ENCODE data around the gene SYTL3.
"Not testable (repeated sequence)": the region's sequence is repeated elsewhere in the genome, so short reads cannot be mapped to it uniquely, and the experiment has no call there.

DNA sequence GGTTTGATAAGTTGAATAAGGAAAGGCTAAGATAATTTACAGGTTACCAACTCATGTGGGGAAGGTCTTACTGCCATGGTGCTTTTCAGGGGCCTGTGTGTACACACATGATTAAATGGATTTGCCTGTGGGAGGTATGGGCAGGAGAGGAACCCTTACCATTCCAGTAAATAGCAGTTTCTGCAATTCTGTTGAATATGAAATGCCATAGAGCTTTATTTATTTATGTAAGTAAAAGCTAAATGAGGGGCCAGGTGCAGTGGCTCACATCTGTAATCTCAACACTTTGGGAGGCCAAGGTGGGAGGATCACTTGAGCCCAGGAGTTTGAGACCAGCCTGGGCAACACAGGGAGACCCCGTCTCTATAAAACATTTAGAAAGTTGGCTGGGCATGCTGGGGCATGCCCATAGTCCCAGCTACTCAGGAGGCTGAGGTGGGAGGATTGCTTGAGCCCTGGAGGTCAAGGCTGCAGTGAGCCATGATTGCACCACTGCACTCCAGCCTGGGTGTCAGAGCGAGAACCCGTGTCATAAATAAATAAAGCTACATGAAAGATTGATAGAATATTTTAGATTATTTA lies 17.2 kb upstream of the SYTL3 start:
- TF ChIP-seq, protein P1, sequence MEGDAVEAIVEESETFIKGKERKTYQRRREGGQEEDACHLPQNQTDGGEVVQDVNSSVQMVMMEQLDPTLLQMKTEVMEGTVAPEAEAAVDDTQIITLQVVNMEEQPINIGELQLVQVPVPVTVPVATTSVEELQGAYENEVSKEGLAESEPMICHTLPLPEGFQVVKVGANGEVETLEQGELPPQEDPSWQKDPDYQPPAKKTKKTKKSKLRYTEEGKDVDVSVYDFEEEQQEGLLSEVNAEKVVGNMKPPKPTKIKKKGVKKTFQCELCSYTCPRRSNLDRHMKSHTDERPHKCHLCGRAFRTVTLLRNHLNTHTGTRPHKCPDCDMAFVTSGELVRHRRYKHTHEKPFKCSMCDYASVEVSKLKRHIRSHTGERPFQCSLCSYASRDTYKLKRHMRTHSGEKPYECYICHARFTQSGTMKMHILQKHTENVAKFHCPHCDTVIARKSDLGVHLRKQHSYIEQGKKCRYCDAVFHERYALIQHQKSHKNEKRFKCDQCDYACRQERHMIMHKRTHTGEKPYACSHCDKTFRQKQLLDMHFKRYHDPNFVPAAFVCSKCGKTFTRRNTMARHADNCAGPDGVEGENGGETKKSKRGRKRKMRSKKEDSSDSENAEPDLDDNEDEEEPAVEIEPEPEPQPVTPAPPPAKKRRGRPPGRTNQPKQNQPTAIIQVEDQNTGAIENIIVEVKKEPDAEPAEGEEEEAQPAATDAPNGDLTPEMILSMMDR (IDR thresholded peaks at IDR 0.05; ENCODE audit: control extremely low read depth in 1 of 3, insufficient read depth in 1 of 3, low read depth in 1 of 3, low read length in 3 of 3): not testable (repeated sequence)
- TF ChIP-seq MAX (IDR thresholded peaks at IDR 0.05); POLR2A (IDR thresholded peaks at IDR 0.05; ENCODE audit: control extremely low read depth in 1 of 2, low read depth in 2 of 2, low read length in 2 of 2); JUN (IDR thresholded peaks at IDR 0.05; ENCODE audit: low read depth, low read length): not testable (repeated sequence)
